ENCODE data around the gene CENPM.

- TF ChIP-seq, protein P1, sequence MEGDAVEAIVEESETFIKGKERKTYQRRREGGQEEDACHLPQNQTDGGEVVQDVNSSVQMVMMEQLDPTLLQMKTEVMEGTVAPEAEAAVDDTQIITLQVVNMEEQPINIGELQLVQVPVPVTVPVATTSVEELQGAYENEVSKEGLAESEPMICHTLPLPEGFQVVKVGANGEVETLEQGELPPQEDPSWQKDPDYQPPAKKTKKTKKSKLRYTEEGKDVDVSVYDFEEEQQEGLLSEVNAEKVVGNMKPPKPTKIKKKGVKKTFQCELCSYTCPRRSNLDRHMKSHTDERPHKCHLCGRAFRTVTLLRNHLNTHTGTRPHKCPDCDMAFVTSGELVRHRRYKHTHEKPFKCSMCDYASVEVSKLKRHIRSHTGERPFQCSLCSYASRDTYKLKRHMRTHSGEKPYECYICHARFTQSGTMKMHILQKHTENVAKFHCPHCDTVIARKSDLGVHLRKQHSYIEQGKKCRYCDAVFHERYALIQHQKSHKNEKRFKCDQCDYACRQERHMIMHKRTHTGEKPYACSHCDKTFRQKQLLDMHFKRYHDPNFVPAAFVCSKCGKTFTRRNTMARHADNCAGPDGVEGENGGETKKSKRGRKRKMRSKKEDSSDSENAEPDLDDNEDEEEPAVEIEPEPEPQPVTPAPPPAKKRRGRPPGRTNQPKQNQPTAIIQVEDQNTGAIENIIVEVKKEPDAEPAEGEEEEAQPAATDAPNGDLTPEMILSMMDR (conservative IDR thresholded peaks at IDR 0.05 in 1 of 2, IDR thresholded peaks at IDR 0.05 in 1 of 2; ENCODE audit: low read depth in 1 of 2, low read length in 2 of 2): no peak
- no peak for TF ChIP-seq EZH2 (IDR thresholded peaks at IDR 0.05; ENCODE audit: low read length, missing control alignments)
These were observed 17.5 kb downstream of the CENPM start for GRCh38 chr22:41929418-41929810.
